Fibroblast of villous mesenchyme (primary cell): ENCODE data around the gene HM13. TPM values are rescaled to one million over a fixed set of nuclear protein-coding genes. Genes with fewer than 3 reads are reported as not detected.

Source experiments
- DNase-seq: peaks from one replicate; pipeline ENCODE4 v3.0.0-alpha.2; 2010; ENCODE audit warnings: low read depth
- H3K4me3 ChIP-seq: 2 replicates; pipeline ENCODE4 v1.5.1; 2011; ENCODE audit warnings: low read depth, mild to moderate bottlenecking, low read length
- total RNA-seq: library from RNA; depleted of rRNA; stranded (reverse); fragments of >200 nt; gene quantifications from 2 replicates; pipeline ENCODE4 v1.2.3, GENCODE V29; 2012
- TF ChIP-seq, protein P1 (sequence below): IDR thresholded peaks from 2 replicates; pipeline ENCODE4 v1.5.1; 2012; ENCODE audit warnings: low read depth, mild to moderate bottlenecking, low read length; ENCODE audit not compliant: insufficient read depth

The HM13 gene
- total RNA-seq, 1 donor: 91.1 TPM

DNA sequence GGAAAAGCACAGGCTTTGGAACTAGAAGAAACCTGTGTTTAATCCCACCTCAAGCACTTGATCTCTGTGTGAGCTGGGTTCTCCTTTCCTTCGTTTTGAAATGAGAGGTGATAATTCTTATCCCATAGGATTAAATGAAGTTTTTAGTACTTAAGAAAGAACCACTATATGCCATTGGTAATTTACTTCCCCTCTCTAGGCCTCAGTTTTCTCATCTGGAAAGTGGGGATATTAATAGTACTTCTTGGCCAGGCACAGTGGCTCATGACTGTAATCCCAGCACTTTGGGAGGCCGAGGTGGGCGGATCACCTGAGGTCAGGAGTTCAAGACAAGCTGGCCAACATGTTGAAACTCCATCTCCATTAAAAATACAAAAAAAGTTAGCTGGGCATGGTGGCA lies 25.1 kb upstream of the HM13 start:
- TF ChIP-seq, protein P1, sequence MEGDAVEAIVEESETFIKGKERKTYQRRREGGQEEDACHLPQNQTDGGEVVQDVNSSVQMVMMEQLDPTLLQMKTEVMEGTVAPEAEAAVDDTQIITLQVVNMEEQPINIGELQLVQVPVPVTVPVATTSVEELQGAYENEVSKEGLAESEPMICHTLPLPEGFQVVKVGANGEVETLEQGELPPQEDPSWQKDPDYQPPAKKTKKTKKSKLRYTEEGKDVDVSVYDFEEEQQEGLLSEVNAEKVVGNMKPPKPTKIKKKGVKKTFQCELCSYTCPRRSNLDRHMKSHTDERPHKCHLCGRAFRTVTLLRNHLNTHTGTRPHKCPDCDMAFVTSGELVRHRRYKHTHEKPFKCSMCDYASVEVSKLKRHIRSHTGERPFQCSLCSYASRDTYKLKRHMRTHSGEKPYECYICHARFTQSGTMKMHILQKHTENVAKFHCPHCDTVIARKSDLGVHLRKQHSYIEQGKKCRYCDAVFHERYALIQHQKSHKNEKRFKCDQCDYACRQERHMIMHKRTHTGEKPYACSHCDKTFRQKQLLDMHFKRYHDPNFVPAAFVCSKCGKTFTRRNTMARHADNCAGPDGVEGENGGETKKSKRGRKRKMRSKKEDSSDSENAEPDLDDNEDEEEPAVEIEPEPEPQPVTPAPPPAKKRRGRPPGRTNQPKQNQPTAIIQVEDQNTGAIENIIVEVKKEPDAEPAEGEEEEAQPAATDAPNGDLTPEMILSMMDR: no peak
- DNase-seq: no peak
- H3K4me3 ChIP-seq: no peak overlapping the region

DNA sequence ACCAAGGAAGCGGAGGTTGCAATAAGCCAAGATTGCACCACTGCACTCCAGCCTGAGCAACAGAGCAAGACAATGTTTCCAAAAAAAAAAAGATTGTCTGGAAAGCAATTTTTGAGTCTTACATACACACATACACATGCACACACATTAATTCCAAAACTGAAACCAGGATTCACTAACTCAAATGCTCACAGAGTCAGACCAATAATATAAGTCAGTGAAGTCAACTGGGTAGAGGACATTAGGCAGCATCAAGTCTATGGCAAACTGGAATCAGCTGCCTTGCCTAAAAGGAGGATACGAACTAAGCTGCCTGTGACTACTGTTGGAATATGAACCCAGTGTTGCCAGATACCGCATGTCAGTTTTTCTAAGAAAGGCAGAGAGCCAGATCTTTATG lies 23.5 kb upstream of the HM13 start:
- TF ChIP-seq, protein P1: no peak
- DNase-seq: no peak

DNA sequence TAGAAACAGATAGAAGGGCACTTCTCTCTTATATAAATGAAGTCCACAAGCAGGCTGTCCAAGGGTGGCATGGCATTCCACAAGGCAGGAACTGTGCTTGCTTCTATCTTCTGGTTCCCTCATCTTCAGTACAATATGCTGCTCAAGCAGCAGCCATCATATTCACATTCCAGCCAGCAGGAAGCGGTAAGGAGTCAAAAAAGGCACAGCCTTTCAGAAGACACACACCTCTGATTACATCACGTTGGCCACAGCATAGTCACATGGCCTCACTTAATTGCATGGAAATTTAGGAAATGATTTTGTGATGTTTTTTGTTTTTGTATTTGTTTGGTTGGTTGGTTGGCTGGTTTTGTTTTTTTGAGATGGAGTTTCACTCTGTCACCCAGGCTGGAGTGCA lies 20.1 kb upstream of the HM13 start:
- peak; percentile 58 for DNase-seq

More for the DNA sequence above, 23.5 kb upstream of the HM13 start:
- H3K4me3 ChIP-seq: no peak overlapping the region

DNA sequence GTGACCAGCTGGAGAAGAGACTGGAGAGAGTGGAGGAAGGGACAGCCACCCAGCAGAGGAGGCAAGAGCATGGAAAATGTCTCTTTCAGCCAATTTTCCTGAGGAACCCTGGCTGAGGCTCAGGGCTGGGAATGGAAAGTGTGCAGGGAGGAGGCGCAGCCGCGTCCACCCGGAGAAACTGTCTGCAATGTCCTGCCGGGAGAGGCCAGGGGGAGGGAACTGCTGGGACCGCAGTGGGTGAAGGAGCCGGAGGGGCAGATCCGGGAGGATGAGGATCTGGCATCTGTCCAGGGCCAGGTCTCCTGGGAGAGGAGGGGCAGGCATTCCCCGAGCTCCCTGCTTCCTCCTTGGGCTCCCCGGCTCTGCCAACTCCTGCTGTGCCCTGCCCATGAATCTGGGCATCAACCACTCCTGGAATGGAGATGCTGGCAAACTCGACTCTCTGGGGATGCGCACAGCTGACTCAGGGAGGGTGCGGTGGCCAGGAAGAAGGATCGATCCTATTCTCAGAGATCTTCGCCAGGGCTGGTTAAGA lies 17.4 kb upstream of the HM13 start:
- TF ChIP-seq, protein P1: no peak
- no peak overlapping the region for H3K4me3 ChIP-seq
- no peak for DNase-seq

More for the DNA sequence above, 20.1 kb upstream of the HM13 start:
- TF ChIP-seq, protein P1: peak; percentile 64
- no peak overlapping the region for H3K4me3 ChIP-seq

DNA sequence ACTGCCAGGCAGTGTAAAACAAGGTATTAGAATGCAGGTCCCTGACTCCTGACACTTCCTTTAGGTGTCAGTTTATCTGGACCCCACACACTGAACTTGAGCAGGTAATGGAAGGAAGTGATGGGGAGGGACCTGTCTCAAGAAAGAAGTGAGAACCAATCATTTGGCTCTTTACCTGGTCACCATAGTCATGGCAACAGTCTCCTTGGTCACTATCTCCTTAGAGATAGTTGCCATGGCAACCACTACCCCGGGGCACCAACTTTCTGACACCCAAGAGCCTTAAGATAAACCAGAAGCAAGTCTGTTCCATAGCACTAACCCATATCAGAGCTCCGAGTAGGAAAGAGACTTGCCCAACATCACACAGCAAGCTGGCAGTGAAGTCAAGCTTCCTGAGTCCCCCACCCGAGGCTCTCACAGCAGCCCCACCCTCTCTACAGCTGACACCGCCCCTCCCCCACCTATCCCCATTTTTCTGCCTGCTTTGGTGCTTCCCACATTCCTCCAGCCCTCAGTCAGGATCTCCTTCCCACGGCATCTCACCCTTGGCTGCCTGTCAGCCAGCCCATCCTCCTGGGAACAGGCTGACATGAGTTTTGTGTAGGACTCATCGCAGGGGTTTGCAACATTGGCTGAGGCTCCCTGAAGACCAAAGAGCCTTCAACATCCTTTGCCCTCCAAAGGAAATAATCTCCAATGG lies 16.3 kb upstream of the HM13 start:
- DNase-seq: peak; percentile 20
- TF ChIP-seq, protein P1: no peak
- H3K4me3 ChIP-seq: no peak overlapping the region

DNA sequence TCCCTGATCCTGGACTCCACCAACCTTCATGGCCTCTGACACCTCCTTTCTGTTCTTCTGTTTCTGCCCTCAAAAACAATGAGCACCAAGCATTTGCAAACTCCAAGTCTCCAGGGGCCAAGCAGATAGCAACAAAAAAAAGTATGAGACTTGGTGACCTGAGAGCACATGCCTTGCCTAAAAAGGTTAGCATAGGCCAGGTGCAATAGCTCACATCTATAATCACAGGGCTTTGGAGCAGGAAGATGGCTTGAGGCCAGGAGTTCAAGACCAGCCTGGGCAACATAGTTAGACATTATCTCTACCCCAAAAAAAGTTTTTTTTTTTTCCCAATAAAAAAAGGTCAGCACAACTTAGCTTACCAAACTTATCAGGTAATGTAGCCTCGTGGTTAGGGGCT lies 13.7 kb upstream of the HM13 start:
- H3K4me3 ChIP-seq: no peak overlapping the region
- DNase-seq: no peak
- TF ChIP-seq, protein P1: no peak
